Activated T-helper 1 cell treated with anti-CD3 and anti-CD28 coated beads, Interleukin-12 subunit alpha, Interleukin-12 subunit beta, Interleukin-2, Interleukin-4 antibody, amounts not matched to agents 30 ng/mL and 10 ng/mL and 1 ng/mL, durations not matched to agents 14 hours and 24 hours and 36 hours (primary cell): ENCODE data around the gene KCNJ15. TPM values are rescaled to one million over a fixed set of nuclear protein-coding genes. Genes with fewer than 3 reads are reported as not detected.

Experiments
- DNase-seq: peaks from one replicate; pipeline ENCODE4 v3.0.0; 2021; ENCODE audit warnings: low spot score
- H3K27ac Mint-ChIP-seq: one replicate; pipeline ENCODE4 v1.8.0; 2021; ENCODE audit warnings: mild to moderate bottlenecking, mixed read lengths
- H3K27me3 Mint-ChIP-seq: one replicate; pipeline ENCODE4 v1.8.0; 2022; ENCODE audit warnings: mild to moderate bottlenecking, moderate library complexity, mixed read lengths; ENCODE audit not compliant: insufficient read depth
- H3K36me3 Mint-ChIP-seq: one replicate; pipeline ENCODE4 v1.8.0; 2021; ENCODE audit warnings: low read depth, mixed read lengths
- H3K4me1 Mint-ChIP-seq: one replicate; pipeline ENCODE4 v1.8.0; 2021; ENCODE audit warnings: low read depth, mixed read lengths
- H3K4me3 Mint-ChIP-seq: one replicate; pipeline ENCODE4 v1.8.0; 2021; ENCODE audit warnings: mild to moderate bottlenecking, moderate library complexity, mixed read lengths
- H3K9me3 Mint-ChIP-seq: one replicate; pipeline ENCODE4 v1.8.0; 2021; ENCODE audit warnings: mixed read lengths
- intact Hi-C: fragments of 100-400 bp; cut with micrococcal nuclease; formaldehyde crosslinking; loops from one replicate; pipeline ENCODE4 v1.15.1; 2024
- total RNA-seq: library from RNA; stranded (reverse); gene quantifications from 2 replicates; pipeline ENCODE4 v1.2.3, GENCODE V29; 2022

The KCNJ15 gene
- total RNA-seq, 1 donor from 2014 or later: 1.7 TPM

- Mint-ChIP-seq H3K27ac (peak overlapping the region; percentile 55), H3K4me3 (no peak overlapping the region)
Observed at GRCh38 chr21:38351961-38352521, 95.2 kb downstream of the KCNJ15 start.

GRCh38 chr21:38352536-38353219 lies 95.9 kb downstream of the KCNJ15 start:
- Mint-ChIP-seq H3K36me3 (no peaks in the 10 kb centered on the region), H3K4me3 (no peak overlapping the region), H3K9me3 (no peaks in the 10 kb centered on the region), H3K27ac (no peak overlapping the region), H3K4me1 (peaks cover 37% of the 10 kb centered on the region), H3K27me3 (peaks cover 8% of the 10 kb centered on the region)
- no peak for DNase-seq
- intact Hi-C loops: loop anchor here (1.0 kb wide), 3 partner anchors 133 to 193 kb away; no protein-coding TSS in a partner anchor

More at GRCh38 chr21:38351961-38352521, 95.2 kb downstream of the KCNJ15 start:
- DNase-seq: no peak
- no peaks in the 10 kb centered on the region for H3K9me3 Mint-ChIP-seq
- intact Hi-C loops: loop anchor here (1.0 kb wide), 3 partner anchors 133 to 193 kb away; no protein-coding TSS in a partner anchor
- H3K4me1 Mint-ChIP-seq: peaks cover 37% of the 10 kb centered on the region
- peaks cover 1% of the 10 kb centered on the region for H3K36me3 Mint-ChIP-seq
- peaks cover 8% of the 10 kb centered on the region for H3K27me3 Mint-ChIP-seq

GRCh38 chr21:38354231-38354630 lies 97.4 kb downstream of the KCNJ15 start:
- Mint-ChIP-seq H3K9me3 (no peaks in the 10 kb centered on the region), H3K4me3 (no peak overlapping the region), H3K4me1 (peaks cover 23% of the 10 kb centered on the region), H3K27me3 (peaks cover 10% of the 10 kb centered on the region), H3K27ac (no peak overlapping the region), H3K36me3 (no peaks in the 10 kb centered on the region)
- DNase-seq: no peak
- intact Hi-C loops: no loop called here

GRCh38 chr21:38354746-38355145 lies 98.0 kb downstream of the KCNJ15 start:
- intact Hi-C loops: no loop called here
- peaks cover 18% of the 10 kb centered on the region for H3K4me1 Mint-ChIP-seq
- no peak overlapping the region for H3K4me3 Mint-ChIP-seq
- no peak overlapping the region for H3K27ac Mint-ChIP-seq
- no peak for DNase-seq
- no peaks in the 10 kb centered on the region for H3K36me3 Mint-ChIP-seq
- no peaks in the 10 kb centered on the region for H3K9me3 Mint-ChIP-seq
- peaks cover 10% of the 10 kb centered on the region for H3K27me3 Mint-ChIP-seq

- peaks cover 12% of the 10 kb centered on the region for H3K4me1 Mint-ChIP-seq
- intact Hi-C loops: no loop called here
- DNase-seq: no peak
- no peak overlapping the region for H3K4me3 Mint-ChIP-seq
- no peaks in the 10 kb centered on the region for H3K9me3 Mint-ChIP-seq
- H3K27ac Mint-ChIP-seq: no peak overlapping the region
- no peaks in the 10 kb centered on the region for H3K36me3 Mint-ChIP-seq
- peaks cover 10% of the 10 kb centered on the region for H3K27me3 Mint-ChIP-seq
Observed at GRCh38 chr21:38355353-38355752, 98.6 kb downstream of the KCNJ15 start.

DNA sequence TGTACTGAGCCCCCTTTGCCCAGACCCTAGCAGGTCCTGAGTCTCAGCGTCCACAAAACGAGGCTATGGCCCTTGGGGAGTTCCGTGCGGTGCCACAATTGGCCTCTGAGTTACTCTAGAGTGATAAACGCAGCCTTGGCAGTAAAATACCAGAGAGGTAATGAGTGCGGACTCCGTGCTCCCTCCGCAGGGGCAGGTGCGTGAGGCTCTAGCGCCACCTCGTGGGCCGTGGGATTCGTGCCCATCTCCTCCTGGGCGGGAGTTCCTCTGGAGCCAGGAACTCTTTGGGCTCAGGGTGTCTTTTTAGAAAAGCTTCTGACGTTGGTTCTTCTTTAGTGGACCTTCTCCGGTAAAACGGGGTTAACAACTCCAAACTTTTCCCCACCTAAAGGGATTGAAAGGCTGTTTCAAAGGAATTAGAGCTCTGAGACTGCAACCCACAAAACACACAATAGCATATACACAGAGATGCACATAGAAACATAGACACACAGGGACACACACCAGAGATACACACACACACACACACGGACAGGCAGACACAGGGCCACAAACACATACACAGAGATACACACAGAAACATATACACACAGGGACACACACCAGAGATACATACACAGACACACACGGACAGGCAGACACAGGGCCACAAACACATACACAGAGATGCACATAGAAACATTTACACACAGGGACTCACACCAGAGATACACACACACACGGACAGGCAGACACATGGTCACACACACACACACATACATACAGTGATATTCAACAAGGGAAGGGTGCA lies 99.4 kb downstream of the KCNJ15 start:
- no peak overlapping the region for H3K4me3 Mint-ChIP-seq
- intact Hi-C loops: loop anchor here (1.0 kb wide), 5 partner anchors 137 to 656 kb away; no protein-coding TSS in a partner anchor
- peaks cover 10% of the 10 kb centered on the region for H3K27me3 Mint-ChIP-seq
- H3K9me3 Mint-ChIP-seq: no peaks in the 10 kb centered on the region
- H3K27ac Mint-ChIP-seq: no peak overlapping the region
- DNase-seq: peak; percentile 48
- peaks cover 9% of the 10 kb centered on the region for H3K4me1 Mint-ChIP-seq
- no peaks in the 10 kb centered on the region for H3K36me3 Mint-ChIP-seq

Other genes starting within 250 kb of the KCNJ15 start
- not detected in 2 replicates for gene ERG, start 241.5 kb downstream of the KCNJ15 start, total RNA-seq